Glutamatergic neuron (in vitro differentiated cells): ENCODE results near the gene NYNRIN. TPM values are rescaled to one million over a fixed set of nuclear protein-coding genes. Genes with fewer than 3 reads are reported as not detected.

Source experiments
- DNase-seq: peaks from one replicate; pipeline ENCODE4 v3.0.0; 2022
- H3K27ac Mint-ChIP-seq: one replicate; pipeline ENCODE4 v1.8.0; 2020; ENCODE audit warnings: mild to moderate bottlenecking, mixed read lengths, inconsistent platforms; ENCODE audit not compliant: unreplicated experiment
- H3K27me3 Mint-ChIP-seq: one replicate; pipeline ENCODE4 v1.8.0; 2020; ENCODE audit warnings: mild to moderate bottlenecking, moderate library complexity, mixed read lengths, inconsistent platforms; ENCODE audit not compliant: unreplicated experiment
- H3K36me3 Mint-ChIP-seq: one replicate; pipeline ENCODE4 v1.8.0; 2020; ENCODE audit warnings: mild to moderate bottlenecking, mixed read lengths, inconsistent platforms; ENCODE audit not compliant: unreplicated experiment
- H3K4me1 Mint-ChIP-seq: one replicate; pipeline ENCODE4 v1.8.0; 2020; ENCODE audit warnings: mild to moderate bottlenecking, low read depth, mixed read lengths, inconsistent platforms; ENCODE audit not compliant: unreplicated experiment
- H3K4me3 Mint-ChIP-seq: one replicate; pipeline ENCODE4 v1.8.0; 2020; ENCODE audit warnings: mild to moderate bottlenecking, mixed read lengths, inconsistent platforms; ENCODE audit not compliant: unreplicated experiment
- H3K9me3 Mint-ChIP-seq: one replicate; pipeline ENCODE4 v1.8.0; 2020; ENCODE audit warnings: mild to moderate bottlenecking, moderate library complexity, mixed read lengths, inconsistent platforms; ENCODE audit not compliant: unreplicated experiment
- CTCF ChIP-seq: fragments of 200-600 bp; sonication (generic); IDR thresholded peaks from one replicate; pipeline ENCODE4 v1.5.0; 2021; ENCODE audit not compliant: partially characterized antibody, unreplicated experiment
- total RNA-seq: library from RNA; stranded (reverse); fragmentation: NEBNext Ultra II Directional; extraction: Animal tissue kit (Norgen Biotek cat#: 25700); gene quantifications from one replicate; pipeline ENCODE4 v1.2.1, GENCODE V29; 2021; ENCODE audit not compliant: unreplicated experiment

Gene NYNRIN
- total RNA-seq, 1 donor from 2014 or later = 33.5 TPM

- no peak for DNase-seq
- Mint-ChIP-seq H3K4me3 (no peak overlapping the region), H3K4me1 (peaks cover 1% of the 10 kb centered on the region), H3K27ac (no peak overlapping the region), H3K36me3 (no peaks in the 10 kb centered on the region), H3K9me3 (peaks cover 9% of the 10 kb centered on the region), H3K27me3 (peaks cover 4% of the 10 kb centered on the region)
- no peak for TF ChIP-seq CTCF
These were observed 35.4 kb upstream of the NYNRIN start for GRCh38 chr14:24363401-24363800.

GRCh38 chr14:24364841-24365240, 34.0 kb upstream of the NYNRIN start:
- H3K27ac Mint-ChIP-seq = no peak overlapping the region
- peaks cover 7% of the 10 kb centered on the region for H3K9me3 Mint-ChIP-seq
- peaks cover 3% of the 10 kb centered on the region for H3K4me1 Mint-ChIP-seq
- TF ChIP-seq CTCF = no peak
- no peaks in the 10 kb centered on the region for H3K36me3 Mint-ChIP-seq
- peak overlapping the region; percentile 85 for H3K4me3 Mint-ChIP-seq
- peaks cover 6% of the 10 kb centered on the region for H3K27me3 Mint-ChIP-seq
- no peak for DNase-seq

- peaks cover 3% of the 10 kb centered on the region for H3K4me1 Mint-ChIP-seq
- DNase-seq = peak; percentile 89
- H3K9me3 Mint-ChIP-seq = peaks cover 5% of the 10 kb centered on the region
- H3K36me3 Mint-ChIP-seq = no peaks in the 10 kb centered on the region
- H3K27ac Mint-ChIP-seq = peak overlapping the region; percentile 80
- peak overlapping the region; percentile 85 for H3K4me3 Mint-ChIP-seq
- TF ChIP-seq CTCF = peak; percentile 79
- H3K27me3 Mint-ChIP-seq = peaks cover 6% of the 10 kb centered on the region
These were observed 33.0 kb upstream of the NYNRIN start for GRCh38 chr14:24365600-24366412.

- no peak for DNase-seq
These were observed 32.4 kb upstream of the NYNRIN start for GRCh38 chr14:24366413-24366720.

More at GRCh38 chr14:24366413-24366720, 32.4 kb upstream of the NYNRIN start:
- peak overlapping the region; percentile 85 for H3K4me3 Mint-ChIP-seq
- no peak for TF ChIP-seq CTCF
- H3K36me3 Mint-ChIP-seq = no peaks in the 10 kb centered on the region
- H3K27me3 Mint-ChIP-seq = peaks cover 6% of the 10 kb centered on the region
- peaks cover 3% of the 10 kb centered on the region for H3K4me1 Mint-ChIP-seq
- H3K9me3 Mint-ChIP-seq = peaks cover 8% of the 10 kb centered on the region
- no peak overlapping the region for H3K27ac Mint-ChIP-seq
